ENCODE results near the gene HIVEP2. TPM values are rescaled to one million over a fixed set of nuclear protein-coding genes. Genes with fewer than 3 reads are reported as not detected.

The HIVEP2 gene
- total RNA-seq, 1 donor from 2014 or later, result 11.7 TPM

- no peaks in the 10 kb centered on the region for H3K36me3 Mint-ChIP-seq (ENCODE audit: low read depth)
- DNase-seq (ENCODE audit: low spot score), result no peak
- no peak overlapping the region for H3K4me3 Mint-ChIP-seq (ENCODE audit: unreplicated experiment)
- peaks cover 4% of the 10 kb centered on the region for H3K27me3 Mint-ChIP-seq (ENCODE audit: low read depth)
- no peak overlapping the region for H3K27ac Mint-ChIP-seq (ENCODE audit: unreplicated experiment)
- no peaks in the 10 kb centered on the region for H3K4me1 Mint-ChIP-seq (ENCODE audit: low read depth)
- H3K9me3 Mint-ChIP-seq (ENCODE audit: low read depth), result no peaks in the 10 kb centered on the region
- no peak for TF ChIP-seq CTCF (IDR thresholded peaks at IDR 0.05)
Measured at GRCh38 chr6:142744836-142745235, 200.1 kb downstream of the HIVEP2 start.

GRCh38 chr6:142740449-142740848 lies 204.5 kb downstream of the HIVEP2 start:
- Mint-ChIP-seq H3K4me1 (ENCODE audit: low read depth) (no peaks in the 10 kb centered on the region), H3K27ac (ENCODE audit: unreplicated experiment) (no peak overlapping the region), H3K36me3 (ENCODE audit: low read depth) (no peaks in the 10 kb centered on the region), H3K9me3 (ENCODE audit: low read depth) (no peaks in the 10 kb centered on the region), H3K4me3 (ENCODE audit: unreplicated experiment) (no peak overlapping the region), H3K27me3 (ENCODE audit: low read depth) (peaks cover 4% of the 10 kb centered on the region)
- no peak for TF ChIP-seq CTCF (IDR thresholded peaks at IDR 0.05)
- DNase-seq (ENCODE audit: low spot score), result no peak

- Mint-ChIP-seq H3K4me3 (ENCODE audit: unreplicated experiment) (no peak overlapping the region), H3K36me3 (ENCODE audit: low read depth) (no peaks in the 10 kb centered on the region), H3K9me3 (ENCODE audit: low read depth) (no peaks in the 10 kb centered on the region), H3K4me1 (ENCODE audit: low read depth) (no peaks in the 10 kb centered on the region), H3K27me3 (ENCODE audit: low read depth) (no peaks in the 10 kb centered on the region), H3K27ac (ENCODE audit: unreplicated experiment) (no peak overlapping the region)
- TF ChIP-seq CTCF (IDR thresholded peaks at IDR 0.05), result no peak
- DNase-seq (ENCODE audit: low spot score), result no peak
Measured at GRCh38 chr6:142738731-142739130, 206.2 kb downstream of the HIVEP2 start.

GRCh38 chr6:142738035-142738396 lies 207.0 kb downstream of the HIVEP2 start:
- no peak for DNase-seq (ENCODE audit: low spot score)
- no peaks in the 10 kb centered on the region for H3K27me3 Mint-ChIP-seq (ENCODE audit: low read depth)
- H3K4me3 Mint-ChIP-seq (ENCODE audit: unreplicated experiment), result no peak overlapping the region
- H3K4me1 Mint-ChIP-seq (ENCODE audit: low read depth), result no peaks in the 10 kb centered on the region
- no peaks in the 10 kb centered on the region for H3K36me3 Mint-ChIP-seq (ENCODE audit: low read depth)
- no peak for TF ChIP-seq CTCF (IDR thresholded peaks at IDR 0.05)
- no peak overlapping the region for H3K27ac Mint-ChIP-seq (ENCODE audit: unreplicated experiment)
- peaks cover 3% of the 10 kb centered on the region for H3K9me3 Mint-ChIP-seq (ENCODE audit: low read depth)

GRCh38 chr6:142737368-142738034 lies 207.5 kb downstream of the HIVEP2 start:
- no peaks in the 10 kb centered on the region for H3K4me1 Mint-ChIP-seq (ENCODE audit: low read depth)
- H3K4me3 Mint-ChIP-seq (ENCODE audit: unreplicated experiment), result no peak overlapping the region
- no peak for DNase-seq (ENCODE audit: low spot score)
- no peak for TF ChIP-seq CTCF (IDR thresholded peaks at IDR 0.05)
- no peaks in the 10 kb centered on the region for H3K36me3 Mint-ChIP-seq (ENCODE audit: low read depth)
- H3K27me3 Mint-ChIP-seq (ENCODE audit: low read depth), result no peaks in the 10 kb centered on the region
- H3K27ac Mint-ChIP-seq (ENCODE audit: unreplicated experiment), result no peak overlapping the region
- peaks cover 3% of the 10 kb centered on the region for H3K9me3 Mint-ChIP-seq (ENCODE audit: low read depth)

All from chondrocyte (in vitro differentiated cells).